Skin epidermis (tissue), 12 donors: ENCODE results near the gene SORCS2.
A peak's percentile ranks its signal among the peaks of the same experiment; 100 is the strongest.

Source experiments
- H3K27ac ChIP-seq, 21 experiments: fragments of 200-600 bp; sonication (generic) in 11 of 21; one replicate each; pipeline ENCODE4 v1.5.0; 2020; ENCODE audit warnings: mild to moderate bottlenecking in 3 of 21, inconsistent platforms in 2 of 21, moderate library complexity in 2 of 21
- H3K4me3 ChIP-seq, 7 experiments: fragments of 200-600 bp; sonication (generic) in 2 of 7; one replicate each; pipeline ENCODE4 v1.5.0; 2020; ENCODE audit warnings: inconsistent platforms in 2 of 7, mild to moderate bottlenecking in 2 of 7, moderate library complexity in 1 of 7

Gene SORCS2

DNA sequence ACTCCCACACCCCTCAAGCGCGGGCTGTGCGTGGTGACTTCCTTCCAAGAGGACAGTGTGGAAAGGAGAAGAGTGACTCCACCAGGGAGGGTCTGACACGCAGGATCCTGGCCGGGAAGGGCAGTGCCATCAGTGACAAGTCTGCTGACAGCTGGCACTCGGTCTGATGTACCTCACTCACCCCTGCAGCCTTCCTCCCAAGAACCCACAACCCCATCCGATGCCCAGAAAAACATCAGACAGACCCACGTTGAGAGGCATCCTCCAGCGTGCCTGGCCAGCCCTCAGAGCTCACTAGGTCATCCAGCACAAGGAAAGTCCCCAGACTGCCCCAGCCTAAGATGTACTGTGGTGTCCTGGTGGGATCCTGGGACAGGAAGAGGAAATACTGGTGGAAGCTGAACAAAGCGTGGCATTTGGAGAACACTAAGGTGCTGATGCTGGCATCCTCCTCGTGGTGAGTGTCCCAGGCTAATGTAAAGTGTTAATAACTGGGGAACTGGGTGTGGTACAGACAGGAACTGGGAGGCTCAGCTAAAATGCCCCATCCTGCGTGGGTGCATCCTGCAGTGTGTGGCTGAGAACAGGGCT is 442.4 kb downstream of the SORCS2 start:
- Histone ChIP-seq H3K4me3 (no peak overlapping the region), H3K27ac (no peak overlapping the region)

GRCh38 chr4:7635445-7636239 is 443.3 kb downstream of the SORCS2 start:
- Histone ChIP-seq H3K4me3 (no peak overlapping the region), H3K27ac (no peak overlapping the region)

DNA sequence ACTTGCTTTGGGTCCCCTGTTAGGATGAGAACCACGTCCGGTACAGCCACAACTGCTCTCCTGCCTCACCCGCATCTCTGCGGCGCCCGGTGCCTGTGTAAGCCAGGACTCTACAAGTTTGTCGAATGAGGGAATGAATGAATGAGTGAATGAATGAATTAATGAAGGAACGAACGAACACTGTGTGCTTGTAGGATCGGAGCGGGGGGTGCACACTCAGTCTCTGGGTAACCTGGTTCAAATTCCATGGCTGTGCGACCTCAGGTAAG is 443.8 kb downstream of the SORCS2 start:
- Histone ChIP-seq H3K4me3 (no peak overlapping the region), H3K27ac (no peak overlapping the region)

DNA sequence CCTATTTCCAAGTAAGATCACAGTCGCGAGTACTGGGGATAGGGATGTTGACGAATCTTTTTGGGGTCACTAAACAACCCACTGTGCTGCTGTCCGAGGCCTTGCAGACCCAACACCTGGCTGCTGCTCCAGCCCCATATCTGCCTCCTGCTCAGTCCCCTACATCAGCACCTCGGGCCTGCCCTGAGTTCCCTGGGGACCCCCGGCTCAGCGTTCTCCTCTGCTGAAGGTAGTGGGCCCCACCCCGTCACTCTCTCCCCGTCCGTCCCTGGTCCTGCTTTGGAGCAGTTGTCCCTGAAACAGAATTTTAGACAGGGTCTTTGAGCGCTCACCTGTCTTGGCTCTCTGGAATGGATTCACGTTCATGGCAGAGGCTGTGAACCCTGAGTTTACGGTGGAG is 444.8 kb downstream of the SORCS2 start:
- H3K4me3 ChIP-seq: no peak overlapping the region
- H3K27ac ChIP-seq: no peak overlapping the region

DNA sequence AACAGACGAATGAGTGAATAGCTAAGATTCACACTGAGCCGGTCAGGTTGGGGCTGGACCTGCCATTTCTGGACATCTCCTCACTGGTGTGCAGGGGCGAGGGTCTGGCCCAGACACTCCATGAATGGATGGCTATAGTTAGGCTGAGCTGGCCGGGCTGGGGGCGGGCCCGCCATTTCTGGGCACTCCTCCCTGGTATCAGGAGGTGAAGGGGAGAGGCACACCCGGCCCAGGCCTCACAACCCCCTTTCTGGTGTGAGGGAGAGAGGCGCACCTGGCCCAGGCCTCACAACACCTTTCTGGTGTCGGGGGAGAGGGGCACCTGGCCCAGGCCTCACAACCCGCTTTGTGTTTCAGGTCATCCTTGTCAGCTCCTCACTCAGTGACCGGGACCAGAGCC is 445.6 kb downstream of the SORCS2 start:
- H3K4me3 ChIP-seq: no peak overlapping the region
- H3K27ac ChIP-seq: no peak overlapping the region

DNA sequence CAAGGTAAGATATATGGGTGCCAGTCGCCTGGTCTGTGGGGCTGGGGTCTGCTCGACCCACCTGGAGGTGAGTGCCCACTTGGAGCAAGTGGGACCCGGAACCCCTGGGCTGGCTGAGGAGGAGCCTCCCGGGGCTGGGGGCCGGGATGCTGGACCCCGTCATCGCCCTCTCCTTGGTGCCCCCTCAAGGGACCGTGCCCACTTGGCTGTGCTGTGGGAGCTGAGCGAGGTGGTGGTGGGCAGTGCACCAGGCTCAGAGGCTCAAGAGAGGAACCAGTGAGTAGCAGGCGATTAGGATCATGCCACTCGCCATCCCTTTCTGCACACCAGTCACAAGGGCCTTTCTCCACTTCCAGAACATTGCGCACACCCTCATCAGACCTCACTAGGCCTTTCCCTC is 446.2 kb downstream of the SORCS2 start:
- Histone ChIP-seq H3K4me3 (no peak overlapping the region), H3K27ac (no peak overlapping the region)

DNA sequence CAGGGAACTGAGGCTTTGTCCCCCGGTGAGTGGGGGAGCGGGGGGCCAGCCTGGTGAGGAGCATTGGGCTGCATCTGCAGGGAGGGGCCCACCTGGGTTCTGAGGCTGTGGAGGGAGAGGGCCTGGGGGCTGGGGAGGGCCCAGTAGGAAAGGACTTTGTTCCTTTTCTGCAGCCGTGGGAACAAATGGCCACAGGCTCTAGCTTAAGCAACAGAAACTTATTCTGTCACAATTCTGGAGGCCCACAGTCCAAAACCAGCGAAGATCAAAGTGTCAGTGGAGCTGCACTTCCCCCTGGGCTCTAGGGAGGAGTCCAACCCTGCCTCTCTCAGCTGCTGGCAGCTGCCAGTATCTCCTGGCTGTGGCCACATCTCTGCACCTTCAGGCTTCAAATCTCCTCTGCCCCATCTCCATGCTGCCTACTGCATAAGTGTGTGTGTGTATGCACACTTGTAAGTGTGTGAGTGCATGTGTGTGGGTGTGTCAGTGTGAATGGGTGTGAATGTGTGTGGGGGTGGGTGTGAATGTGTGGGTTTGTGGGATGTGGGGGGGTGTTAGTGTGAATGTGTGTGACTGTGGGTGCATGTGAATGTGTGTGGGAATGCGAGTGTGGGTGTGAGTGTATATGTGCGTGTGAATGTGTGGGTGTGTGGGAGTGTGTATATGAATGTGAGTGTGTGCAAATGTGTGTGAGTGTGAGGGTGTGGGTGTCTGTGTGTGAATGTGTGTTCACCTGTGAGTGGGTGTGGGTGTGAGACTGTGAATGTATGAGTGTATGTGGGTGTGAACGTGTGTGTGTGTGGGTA is 446.8 kb downstream of the SORCS2 start:
- Histone ChIP-seq H3K4me3 (no peak overlapping the region), H3K27ac (no peak overlapping the region)

DNA sequence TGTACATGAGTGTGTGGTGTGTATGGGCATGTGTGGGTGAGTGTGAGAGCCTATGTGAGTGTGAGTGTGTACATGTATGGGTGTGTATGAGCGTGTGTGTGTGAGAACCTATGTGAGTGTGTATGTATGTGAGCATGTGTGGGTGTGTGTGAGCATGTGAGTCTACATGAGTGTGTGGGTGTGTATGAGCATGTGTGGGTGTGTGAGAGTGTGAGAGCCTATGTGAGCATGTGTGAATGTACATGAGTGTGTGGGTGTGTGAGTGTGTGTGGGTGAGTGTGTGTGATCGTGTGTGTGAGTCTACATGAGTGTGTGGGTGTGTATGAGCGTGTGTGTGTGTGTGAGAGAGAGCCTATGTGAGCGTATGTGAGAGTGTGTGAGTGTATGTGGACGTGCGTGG is 447.8 kb downstream of the SORCS2 start:
- Histone ChIP-seq H3K4me3 (no peak overlapping the region), H3K27ac (no peak overlapping the region)

DNA sequence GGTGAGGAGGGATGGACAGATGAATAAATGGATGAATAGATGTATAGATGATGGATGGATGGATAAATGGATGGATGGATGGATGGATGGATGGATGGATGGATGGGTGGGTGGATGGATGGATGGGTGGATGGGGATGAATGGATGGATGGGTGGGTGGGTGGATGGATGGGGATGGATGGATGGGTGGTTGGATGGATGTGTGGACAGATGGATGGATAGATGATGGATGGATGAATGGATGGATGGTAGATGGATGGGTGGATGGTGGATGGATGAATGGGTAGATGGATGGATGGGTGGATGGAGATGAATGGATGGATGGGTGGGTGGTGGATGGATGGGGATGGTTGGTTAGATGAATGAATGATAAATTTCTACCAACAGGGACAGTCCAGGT is 449.4 kb downstream of the SORCS2 start:
- no peak overlapping the region for H3K27ac ChIP-seq
- H3K4me3 ChIP-seq: no peak overlapping the region

DNA sequence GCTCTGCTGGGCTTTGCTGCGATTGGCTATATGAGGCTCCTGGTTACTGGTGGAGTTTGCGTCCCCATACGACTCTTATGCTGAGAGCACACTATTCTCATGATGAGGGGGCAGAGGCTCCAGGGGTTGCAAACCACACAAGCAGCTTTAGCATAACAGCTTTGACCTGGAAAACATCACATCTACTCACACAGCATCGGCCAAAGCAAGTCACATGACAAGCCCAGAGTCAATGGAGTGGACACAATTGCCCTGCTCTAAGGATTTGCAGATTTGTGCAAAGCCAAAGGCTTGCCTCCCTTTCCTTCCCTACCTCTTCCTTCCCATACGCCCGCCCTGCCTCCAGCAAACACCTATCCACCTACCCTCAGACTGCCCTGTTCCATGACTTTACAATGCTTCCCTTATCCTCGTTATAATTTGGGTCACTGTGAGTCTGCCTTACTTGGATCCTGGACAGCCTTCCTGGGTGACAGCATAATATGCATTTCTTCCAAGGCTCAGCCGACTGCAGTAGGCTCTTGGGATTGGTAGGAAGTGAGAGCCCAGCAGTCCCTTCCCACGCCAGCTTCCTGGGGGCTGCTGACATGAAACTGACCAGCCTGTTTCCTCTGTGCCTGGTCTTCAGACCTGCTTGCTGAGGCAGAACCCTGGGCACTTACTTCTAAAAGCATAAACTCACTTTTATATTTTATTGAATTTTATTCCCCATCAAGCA is 450.6 kb downstream of the SORCS2 start:
- no peak overlapping the region for H3K4me3 ChIP-seq

GRCh38 chr4:7645158-7645557 is 452.8 kb downstream of the SORCS2 start:
- Histone ChIP-seq H3K4me3 (no peak overlapping the region), H3K27ac (no peak overlapping the region)

More for the DNA sequence above, 450.6 kb downstream of the SORCS2 start:
- H3K27ac ChIP-seq: no peak overlapping the region

DNA sequence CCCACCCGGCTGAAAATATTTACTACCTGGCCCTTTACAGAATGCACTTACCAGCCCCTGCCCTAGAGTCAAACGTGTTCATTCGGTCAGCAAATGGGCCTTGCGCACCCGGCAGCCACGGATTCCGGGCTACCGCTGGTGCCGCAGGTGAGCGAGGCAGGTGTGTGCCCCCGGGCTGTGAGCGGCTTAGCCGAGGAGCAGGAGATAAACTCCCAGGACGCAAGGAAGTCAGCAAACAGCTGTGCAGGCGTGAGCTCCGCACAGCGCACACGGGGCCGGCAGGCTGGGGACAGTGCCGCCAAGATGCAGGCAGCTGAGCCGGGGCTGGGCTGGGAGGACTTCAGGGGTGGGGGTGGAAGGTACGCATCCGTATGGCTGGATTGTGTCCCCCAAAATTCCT is 453.6 kb downstream of the SORCS2 start:
- H3K4me3 ChIP-seq: no peak overlapping the region
- no peak overlapping the region for H3K27ac ChIP-seq

- Histone ChIP-seq H3K27ac (no peak overlapping the region), H3K4me3 (no peak overlapping the region)
These were observed 454.2 kb downstream of the SORCS2 start for GRCh38 chr4:7646384-7647061.

GRCh38 chr4:7647186-7647585 is 454.8 kb downstream of the SORCS2 start:
- Histone ChIP-seq H3K27ac (no peak overlapping the region), H3K4me3 (no peak overlapping the region)

DNA sequence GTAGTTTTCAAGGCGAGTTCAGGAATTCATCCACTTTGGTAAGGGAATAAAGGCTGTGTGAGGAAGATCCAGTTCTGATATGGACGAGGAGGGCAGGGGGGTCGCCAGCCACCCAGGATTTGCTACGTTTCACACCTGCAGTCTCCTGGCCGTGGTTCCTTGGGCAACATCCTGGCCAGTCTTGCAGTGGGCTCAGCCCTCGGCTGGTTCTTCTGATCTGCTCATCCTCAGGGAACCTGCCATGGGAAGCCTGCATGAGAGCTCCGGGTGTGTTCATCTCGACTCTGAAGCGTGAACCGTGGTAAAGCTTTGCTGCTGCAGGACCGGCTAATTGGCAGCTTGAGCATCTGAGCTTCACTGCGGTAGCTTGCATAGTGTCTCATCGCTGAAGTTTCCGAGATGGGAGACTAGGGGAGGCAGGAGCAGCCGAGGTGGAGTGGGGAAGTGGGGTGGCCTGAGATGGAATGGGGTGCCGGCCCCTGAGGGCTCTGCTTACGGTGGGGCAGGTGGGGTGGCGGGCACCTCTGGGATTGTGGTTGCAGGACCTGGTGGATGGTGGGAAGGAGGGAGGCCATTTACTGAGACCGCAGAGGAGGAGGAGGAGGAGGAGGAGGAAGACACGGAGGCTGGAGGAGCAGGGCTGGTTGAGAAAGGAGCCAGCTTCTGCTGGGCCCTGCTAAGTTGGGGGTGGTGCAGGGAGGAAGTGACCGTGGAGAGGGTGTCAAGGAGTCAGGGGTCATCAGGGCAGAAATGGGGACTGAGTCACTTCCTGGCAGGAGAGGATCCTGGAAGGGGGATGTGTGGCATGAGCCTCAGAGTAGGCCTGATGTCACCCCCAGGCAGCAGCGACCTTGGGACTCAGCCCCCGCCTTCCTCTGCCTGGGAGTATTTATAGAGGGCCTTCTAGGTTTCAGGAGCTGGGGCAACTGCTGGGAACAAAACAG is 455.5 kb downstream of the SORCS2 start:
- Histone ChIP-seq H3K4me3 (no peak overlapping the region), H3K27ac (peak overlapping the region in 1 of 21 experiments; percentile 53)

DNA sequence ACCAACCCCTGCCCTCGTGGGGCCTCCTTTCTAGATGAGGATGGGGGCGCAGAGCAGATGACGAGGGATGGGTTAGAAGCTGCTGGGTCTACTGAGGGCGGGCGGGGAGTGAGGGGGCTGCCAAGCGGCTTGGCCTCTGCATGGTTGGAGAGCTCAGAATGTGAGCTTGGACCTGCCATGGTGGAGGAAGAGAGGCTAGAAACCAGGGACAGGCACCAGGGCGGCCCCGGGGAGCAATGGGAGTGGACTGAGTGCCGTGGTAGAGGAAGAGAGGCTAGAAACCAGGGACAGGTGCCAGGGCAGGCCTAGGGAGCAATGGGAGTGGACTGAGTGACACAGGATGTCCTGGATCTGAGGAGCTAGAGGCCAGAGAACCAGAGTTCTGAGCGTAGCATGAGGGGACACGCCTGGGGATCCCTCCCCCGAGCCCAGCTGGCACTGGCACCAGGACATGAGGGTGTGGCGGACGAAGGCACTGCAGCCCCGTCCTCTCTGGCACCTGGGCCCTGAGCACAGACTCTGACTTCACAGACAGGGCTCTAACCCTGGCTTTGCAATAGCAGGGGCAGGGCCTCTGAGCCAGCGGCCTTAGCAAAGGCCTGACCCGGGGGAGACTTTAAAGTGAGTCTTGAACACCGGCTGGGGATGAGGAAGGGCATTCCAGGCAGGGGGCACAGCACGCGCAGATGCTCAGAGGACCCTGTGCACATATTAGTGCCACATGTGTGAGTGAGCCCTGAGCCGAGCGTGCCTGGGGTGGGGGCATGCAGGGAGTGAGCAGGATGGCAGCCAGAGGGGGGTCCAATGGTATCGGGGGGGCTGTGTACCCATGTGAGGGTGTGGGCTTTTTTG is 456.4 kb downstream of the SORCS2 start:
- H3K27ac ChIP-seq: peak overlapping the region in 7 of 21 experiments; percentile 37 to 58 (median 47)
- no peak overlapping the region for H3K4me3 ChIP-seq

- Histone ChIP-seq H3K4me3 (no peak overlapping the region), H3K27ac (peak overlapping the region in 8 of 21 experiments; percentile 2 to 58 (median 46))
These were observed 457.0 kb downstream of the SORCS2 start for GRCh38 chr4:7649411-7649740.
